PC-9 (cell line): ENCODE measurements around the gene ST6GALNAC3. TPM values are rescaled to one million over a fixed set of nuclear protein-coding genes. Genes with fewer than 3 reads are reported as not detected.

Experiments used
- BruUV-seq: library from RNA; stranded (reverse); fragments of 400-500 nt; replicated peaks from 2 replicates; lab custom pipeline; 2021; lab: Mats Ljungman, UMichigan
- CTCF ChIA-PET: fragments of 300-600 bp; sonication (Branson Sonifier 250); formaldehyde crosslinking; loops from one replicate; lab custom pipeline; 2022; ENCODE audit warnings: antibody characterized with exemption; lab: Charles Lee
- POLR2A ChIA-PET: fragments of 300-600 bp; sonication (Branson Sonifier 250); formaldehyde crosslinking; loops from one replicate; lab custom pipeline; 2022; ENCODE audit warnings: antibody characterized with exemption; ENCODE audit not compliant: unreplicated experiment; lab: Charles Lee
- DNase-seq, 2 experiments: peaks; one replicate each; pipeline versions ENCODE4 v3.0.0 to v3.0.0-alpha.2; 2015 to 2022; ENCODE audit warnings: mixed read lengths in 1 of 2
- H2AFZ ChIP-seq: fragments of 200-600 bp; sonication (generic); 2 replicates; pipeline ENCODE4 v1.8.1; 2017; ENCODE audit warnings: antibody characterized with exemption
- H3F3A ChIP-seq: fragments of 200-600 bp; sonication (generic); 2 replicates; pipeline ENCODE4 v1.8.1; 2017; ENCODE audit warnings: antibody characterized with exemption, mild to moderate bottlenecking, low read depth; ENCODE audit not compliant: insufficient read depth
- H3K27ac ChIP-seq: fragments of 200-600 bp; sonication (generic); 2 replicates; pipeline ENCODE4 v1.6.1; 2016; ENCODE audit warnings: mixed run types
- H3K27me3 ChIP-seq: fragments of 200-600 bp; sonication (generic); 2 replicates; pipeline ENCODE4 v1.6.1; 2016; ENCODE audit warnings: low read depth, mixed run types; ENCODE audit not compliant: insufficient read depth
- H3K36me3 ChIP-seq: fragments of 200-600 bp; sonication (generic); 2 replicates; pipeline ENCODE4 v1.6.1; 2016; ENCODE audit warnings: low read depth, mixed run types
- H3K4me1 ChIP-seq: fragments of 200-600 bp; sonication (generic); replicated peaks from 2 replicates; pipeline ENCODE4 v1.6.1; 2016; ENCODE audit warnings: mixed run types; ENCODE audit not compliant: insufficient read depth
- H3K4me2 ChIP-seq: fragments of 200-600 bp; sonication (generic); 2 replicates; pipeline ENCODE4 v1.6.1; 2017; ENCODE audit warnings: mixed run types
- H3K4me3 ChIP-seq: fragments of 200-600 bp; sonication (generic); 2 replicates; pipeline ENCODE4 v1.6.1; 2016; ENCODE audit warnings: mixed run types
- H3K79me2 ChIP-seq: fragments of 200-600 bp; sonication (generic); 2 replicates; pipeline ENCODE4 v1.6.1; 2017; ENCODE audit warnings: low read depth, mixed run types
- H3K9me2 ChIP-seq: fragments of 200-600 bp; sonication (generic); 2 replicates; pipeline ENCODE4 v1.8.1; 2017; ENCODE audit warnings: mild to moderate bottlenecking; ENCODE audit not compliant: insufficient read depth
- H3K9me3 ChIP-seq: fragments of 200-600 bp; sonication (generic); 2 replicates; pipeline ENCODE4 v1.8.1; 2016; ENCODE audit warnings: low read depth; ENCODE audit not compliant: insufficient read depth
- H4K20me1 ChIP-seq: fragments of 200-600 bp; sonication (generic); 2 replicates; pipeline ENCODE4 v1.8.1; 2017; ENCODE audit not compliant: insufficient read depth
- CTCF ChIP-seq: fragments of 200-600 bp; sonication (generic); conservative IDR thresholded peaks from 2 replicates; pipeline ENCODE4 v1.6.1; 2017; ENCODE audit warnings: mixed run types, antibody characterized with exemption, mild to moderate bottlenecking, moderate library complexity
- EZH2 ChIP-seq: fragments of 200-600 bp; sonication (generic); IDR thresholded peaks from 2 replicates; pipeline ENCODE4 v1.8.0; 2017; ENCODE audit warnings: antibody characterized with exemption, low read depth
- intact Hi-C: fragments of 100-400 bp; cut with micrococcal nuclease; formaldehyde crosslinking; loops from one replicate; pipeline ENCODE4 v1.10.0; 2022; ENCODE audit not compliant: unreplicated experiment
- total RNA-seq: library from RNA; stranded (reverse); gene quantifications from 2 replicates; pipeline ENCODE4 v1.2.3, GENCODE V29; 2021

The ST6GALNAC3 gene
- total RNA-seq, 1 experiment from 2014 or later = 0.04 TPM

- no peak overlapping the region for H3K4me2 ChIP-seq
- POLR2A ChIA-PET = no interaction called here
- intact Hi-C loops = no loop called here
- CTCF ChIA-PET = no interaction called here
- H3F3A ChIP-seq = no peaks in the 10 kb centered on the region
- H2AFZ ChIP-seq = no peak overlapping the region
- H3K27me3 ChIP-seq = no peaks in the 10 kb centered on the region
- no TSS peak for BruUV-seq
- no peaks in the 10 kb centered on the region for H3K79me2 ChIP-seq
- DNase-seq = no peak
- H3K4me3 ChIP-seq = no peak overlapping the region
- no peaks in the 10 kb centered on the region; the same call in 1 of the 2 replicates for H3K9me3 ChIP-seq
- H3K27ac ChIP-seq = no peak overlapping the region
- no peaks in the 10 kb centered on the region for H3K36me3 ChIP-seq
- H3K4me1 ChIP-seq = no peaks in the 10 kb centered on the region
- TF ChIP-seq EZH2 = no peak
- TF ChIP-seq CTCF = no peak
- no peaks in the 10 kb centered on the region for H3K9me2 ChIP-seq
- H4K20me1 ChIP-seq = no peaks in the 10 kb centered on the region
These were observed 95.5 kb downstream of the ST6GALNAC3 start for GRCh38 chr1:76170084-76170483.

- Histone ChIP-seq H3K27me3 (no peaks in the 10 kb centered on the region), H3K36me3 (no peaks in the 10 kb centered on the region), H3K4me1 (no peaks in the 10 kb centered on the region), H4K20me1 (no peaks in the 10 kb centered on the region), H2AFZ (no peak overlapping the region), H3K4me3 (no peak overlapping the region), H3K27ac (no peak overlapping the region), H3F3A (no peaks in the 10 kb centered on the region), H3K9me3 (no peaks in the 10 kb centered on the region; the same call in 1 of the 2 replicates), H3K4me2 (no peak overlapping the region), H3K9me2 (no peaks in the 10 kb centered on the region), H3K79me2 (no peaks in the 10 kb centered on the region)
- TF ChIP-seq CTCF (no peak), EZH2 (no peak)
- CTCF ChIA-PET = no interaction called here
- no peak for DNase-seq
- no TSS peak for BruUV-seq
- POLR2A ChIA-PET = no interaction called here
- intact Hi-C loops = no loop called here
These were observed 96.0 kb downstream of the ST6GALNAC3 start for GRCh38 chr1:76170513-76170912.

- TF ChIP-seq EZH2 (no peak), CTCF (no peak)
- no peaks in the 10 kb centered on the region for H3F3A ChIP-seq
- POLR2A ChIA-PET = no interaction called here
These were observed 101.5 kb downstream of the ST6GALNAC3 start for GRCh38 chr1:76176000-76176399.

More at GRCh38 chr1:76176000-76176399, 101.5 kb downstream of the ST6GALNAC3 start:
- Histone ChIP-seq H3K79me2 (no peaks in the 10 kb centered on the region), H3K27me3 (no peaks in the 10 kb centered on the region), H3K27ac (no peak overlapping the region), H3K9me3 (no peaks in the 10 kb centered on the region), H4K20me1 (no peaks in the 10 kb centered on the region), H3K4me2 (no peak overlapping the region), H2AFZ (no peak overlapping the region), H3K9me2 (no peaks in the 10 kb centered on the region), H3K4me3 (no peak overlapping the region), H3K4me1 (no peaks in the 10 kb centered on the region), H3K36me3 (no peaks in the 10 kb centered on the region)
- DNase-seq = no peak
- intact Hi-C loops = no loop called here
- BruUV-seq = no TSS peak
- CTCF ChIA-PET = interaction anchor here (0.6 to 0.9 kb wide), 2 partner anchors 21 to 84 kb away, joined by 3 to 4 read pairs; no protein-coding TSS in a partner anchor
